ENCODE results near the gene CMBL.

DNA sequence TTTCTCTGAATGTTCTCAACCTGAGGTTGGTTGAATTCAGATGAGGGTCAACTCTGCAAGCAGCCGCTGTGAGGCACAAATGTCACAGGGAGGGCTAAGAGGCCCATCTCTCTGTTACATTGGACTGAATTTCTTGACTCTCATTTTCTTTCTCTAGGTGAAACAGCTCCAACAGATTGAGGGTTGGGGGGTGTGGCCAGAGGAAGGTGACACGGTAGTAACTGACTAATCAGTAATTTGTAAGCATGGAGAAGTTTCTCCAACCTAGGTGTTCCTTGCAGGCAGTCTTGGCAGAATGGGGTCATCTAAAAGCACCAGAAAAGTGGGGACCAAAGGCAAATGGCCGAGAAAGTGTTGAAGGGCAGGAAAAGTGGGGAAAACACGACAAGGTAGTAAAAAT, 40.9 kb downstream of the CMBL start:
- TF ChIP-seq, protein P1, sequence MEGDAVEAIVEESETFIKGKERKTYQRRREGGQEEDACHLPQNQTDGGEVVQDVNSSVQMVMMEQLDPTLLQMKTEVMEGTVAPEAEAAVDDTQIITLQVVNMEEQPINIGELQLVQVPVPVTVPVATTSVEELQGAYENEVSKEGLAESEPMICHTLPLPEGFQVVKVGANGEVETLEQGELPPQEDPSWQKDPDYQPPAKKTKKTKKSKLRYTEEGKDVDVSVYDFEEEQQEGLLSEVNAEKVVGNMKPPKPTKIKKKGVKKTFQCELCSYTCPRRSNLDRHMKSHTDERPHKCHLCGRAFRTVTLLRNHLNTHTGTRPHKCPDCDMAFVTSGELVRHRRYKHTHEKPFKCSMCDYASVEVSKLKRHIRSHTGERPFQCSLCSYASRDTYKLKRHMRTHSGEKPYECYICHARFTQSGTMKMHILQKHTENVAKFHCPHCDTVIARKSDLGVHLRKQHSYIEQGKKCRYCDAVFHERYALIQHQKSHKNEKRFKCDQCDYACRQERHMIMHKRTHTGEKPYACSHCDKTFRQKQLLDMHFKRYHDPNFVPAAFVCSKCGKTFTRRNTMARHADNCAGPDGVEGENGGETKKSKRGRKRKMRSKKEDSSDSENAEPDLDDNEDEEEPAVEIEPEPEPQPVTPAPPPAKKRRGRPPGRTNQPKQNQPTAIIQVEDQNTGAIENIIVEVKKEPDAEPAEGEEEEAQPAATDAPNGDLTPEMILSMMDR (conservative IDR thresholded peaks at IDR 0.05; ENCODE audit: low read length): no peak
- no peak for TF ChIP-seq EZH2phosphoT487 (IDR thresholded peaks at IDR 0.05; ENCODE audit: borderline replicate concordance)
